ENCODE measurements around the gene BOLA3.
"Not testable (repeated sequence)": the region's sequence is repeated elsewhere in the genome, so short reads cannot be mapped to it uniquely, and the experiment has no call there.

The BOLA3 gene

DNA sequence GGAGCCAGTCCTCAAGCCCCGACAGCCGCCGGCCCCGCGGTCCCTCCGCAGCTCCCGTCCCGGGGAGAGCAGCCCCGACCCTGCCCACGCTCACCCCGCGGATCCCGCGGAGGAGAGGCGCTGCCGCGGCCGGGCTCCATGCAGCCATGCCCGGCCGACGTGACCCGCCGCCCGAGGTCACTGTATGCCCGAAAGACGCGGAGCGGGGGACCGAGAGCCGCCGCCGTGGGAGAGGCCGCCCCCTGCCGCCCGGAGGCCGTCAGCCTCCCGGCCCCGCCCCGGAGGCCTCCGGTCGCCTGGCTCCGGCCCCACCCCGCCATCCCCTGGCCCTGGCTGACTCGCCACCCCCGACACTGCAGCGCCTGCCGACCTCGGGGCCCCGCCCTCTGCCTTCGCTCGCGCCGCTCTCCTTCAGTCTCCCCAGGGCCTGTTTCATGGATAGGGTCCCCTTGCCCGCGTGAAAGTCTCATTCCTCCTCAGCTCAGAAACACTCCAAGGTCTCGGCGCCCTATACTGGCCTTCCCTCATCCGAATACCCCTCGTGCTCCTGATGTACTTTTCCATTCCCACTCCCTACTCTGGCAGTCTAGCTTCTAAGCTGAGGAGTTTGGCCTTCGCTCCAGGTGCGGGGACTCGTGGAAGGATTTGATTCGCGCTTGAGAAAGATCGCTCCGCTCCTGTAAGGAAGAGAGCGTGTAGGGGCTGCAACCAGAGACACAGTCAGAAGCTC, at the start of gene BOLA3:
Gene BOLA3, minus strand, starts transcription at position 186 of the 730 bp plus-strand sequence. Its CDS starts 38 bp downstream, at position 148.
- DNase-seq (ENCODE audit: low spot score) = peak; percentile 89

GRCh38 chr2:74197049-74197448, 49.3 kb upstream of the BOLA3 start:
- no peak for DNase-seq (ENCODE audit: low spot score)

DNA sequence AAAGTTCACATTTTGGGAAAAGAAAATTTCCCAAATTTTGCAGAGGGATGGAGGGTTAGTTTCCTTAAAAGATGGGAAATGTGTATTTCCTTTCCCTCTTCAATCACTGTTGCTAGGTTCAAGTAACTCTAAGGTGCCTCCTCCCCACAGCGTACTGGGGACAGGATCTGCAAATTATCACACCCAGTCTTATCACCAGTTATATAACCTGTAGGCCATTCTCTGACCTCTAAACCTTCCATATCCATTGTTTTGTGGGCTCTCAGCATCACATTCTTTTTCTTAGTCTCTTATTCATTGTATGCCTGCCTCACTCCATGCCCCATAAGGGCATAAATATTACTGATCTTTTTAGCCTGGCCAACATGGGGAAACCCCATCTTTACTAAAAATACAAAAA, 47.1 kb upstream of the BOLA3 start:
- DNase-seq (ENCODE audit: low spot score) = no peak

GRCh38 chr2:74191596-74192380, 44.1 kb upstream of the BOLA3 start:
- DNase-seq (ENCODE audit: low spot score) = no peak

- no peak for DNase-seq (ENCODE audit: low spot score)
These were observed 41.0 kb upstream of the BOLA3 start for GRCh38 chr2:74188696-74189095.

DNA sequence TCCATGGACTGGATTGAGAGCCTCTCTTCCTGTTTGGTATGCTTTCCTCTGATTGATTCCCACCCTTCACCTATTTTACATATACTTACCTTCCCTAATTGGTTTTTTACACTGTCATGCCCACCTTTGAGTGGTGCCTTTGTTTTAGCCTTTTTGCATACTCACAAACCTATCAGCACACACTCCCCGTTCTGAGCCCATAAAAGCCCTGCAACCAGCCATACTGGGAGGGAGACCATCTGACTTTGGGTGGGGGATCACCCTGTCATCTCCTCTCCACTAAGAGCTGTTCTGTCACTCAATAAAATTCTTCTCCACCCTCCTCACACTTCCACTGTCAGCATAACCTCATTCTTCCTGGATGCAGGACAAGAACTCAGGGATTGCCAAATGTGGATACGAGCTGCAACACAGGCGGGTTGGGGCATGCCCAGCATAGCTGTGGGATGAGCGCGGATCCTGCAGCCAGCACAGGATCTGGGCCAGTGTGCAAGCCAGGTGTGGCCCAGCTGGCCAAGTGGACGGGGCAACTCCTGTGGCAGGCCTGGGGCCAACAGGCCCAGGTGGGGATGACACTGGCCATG, 40.4 kb upstream of the BOLA3 start:
- DNase-seq (ENCODE audit: low spot score) = no peak

- DNase-seq (ENCODE audit: low spot score) = not testable (repeated sequence)
These were observed 39.0 kb upstream of the BOLA3 start for GRCh38 chr2:74186706-74187105.

GRCh38 chr2:74186038-74186437, 38.3 kb upstream of the BOLA3 start:
- no peak for DNase-seq (ENCODE audit: low spot score)

DNA sequence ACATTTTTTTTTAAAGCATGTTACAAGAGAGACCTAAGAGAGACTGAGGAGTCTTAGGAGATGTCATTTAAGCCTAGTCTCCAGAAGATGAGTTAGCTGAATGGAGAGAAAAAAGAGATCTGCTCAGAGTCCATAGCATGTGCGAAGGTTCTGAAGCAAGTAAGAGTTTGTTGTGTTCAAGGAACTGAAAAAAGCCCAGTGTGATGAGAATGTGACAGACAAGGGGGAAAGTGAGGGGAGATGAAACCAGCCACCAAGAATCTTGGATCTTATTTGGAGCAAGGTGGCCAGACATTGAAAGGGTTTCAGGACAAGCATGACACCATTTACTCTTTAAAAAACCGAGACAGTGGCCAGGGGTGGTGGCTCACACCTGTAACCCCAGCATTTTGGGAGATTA, 36.2 kb upstream of the BOLA3 start:
- DNase-seq (ENCODE audit: low spot score) = no peak

DNA sequence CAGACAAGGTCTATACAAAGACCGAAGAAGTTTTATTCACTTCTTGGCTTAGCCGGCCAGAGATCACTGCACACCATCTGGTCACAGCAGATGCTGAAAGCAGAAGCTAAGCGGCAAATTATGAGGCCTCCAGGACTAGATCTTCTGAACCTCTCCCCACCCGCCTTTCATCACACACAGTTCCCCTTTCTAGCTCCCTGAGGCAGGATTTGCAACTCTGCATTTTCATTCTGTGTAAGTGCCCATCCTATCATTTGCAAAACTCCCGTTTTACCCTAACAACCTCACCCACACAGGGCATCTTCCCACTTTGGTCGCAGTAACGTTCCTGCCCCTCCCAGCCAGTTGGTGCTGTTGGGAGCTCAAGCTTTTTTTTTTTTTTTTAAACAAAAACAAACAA, 34.0 kb upstream of the BOLA3 start:
- no peak for DNase-seq (ENCODE audit: low spot score)

DNA sequence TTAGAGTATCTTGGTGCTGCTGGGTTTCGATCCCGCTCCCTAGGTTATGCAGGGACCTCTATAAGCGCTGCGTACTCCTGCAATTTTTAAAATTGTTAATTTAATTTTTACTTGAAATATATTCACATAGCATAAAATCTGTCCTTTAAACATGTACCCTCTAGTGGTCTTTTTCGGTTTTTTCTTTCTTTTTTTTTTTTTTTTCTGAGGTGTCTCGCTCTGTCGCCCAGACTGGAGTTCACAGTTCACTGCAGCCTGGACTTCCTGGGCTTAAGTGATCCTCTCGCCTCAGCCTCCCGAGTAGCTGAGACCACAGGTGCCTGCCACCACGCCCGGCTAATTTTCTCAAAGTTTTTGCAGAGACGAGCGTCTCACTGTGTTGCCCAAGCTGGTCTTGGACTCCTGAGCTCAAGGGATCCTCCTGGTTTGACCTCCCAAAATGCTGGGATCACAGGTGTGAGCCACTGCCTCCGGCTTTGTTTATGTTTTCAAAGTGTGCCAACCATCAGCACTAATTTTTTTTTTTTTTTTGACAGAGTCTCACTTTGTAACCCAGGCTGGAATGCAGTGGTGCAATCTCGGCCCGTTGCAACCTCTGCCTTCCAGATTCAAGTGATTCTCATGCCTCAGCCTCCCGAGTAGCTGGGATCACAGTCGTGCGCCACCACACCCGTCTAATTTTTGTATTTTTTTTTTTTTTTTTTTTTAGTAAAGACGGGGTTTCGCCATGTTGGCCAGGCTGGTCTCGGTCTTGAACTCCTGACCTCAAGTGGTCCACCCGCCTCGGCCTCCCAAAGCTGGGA, 31.6 kb upstream of the BOLA3 start:
- DNase-seq (ENCODE audit: low spot score) = no peak

DNA sequence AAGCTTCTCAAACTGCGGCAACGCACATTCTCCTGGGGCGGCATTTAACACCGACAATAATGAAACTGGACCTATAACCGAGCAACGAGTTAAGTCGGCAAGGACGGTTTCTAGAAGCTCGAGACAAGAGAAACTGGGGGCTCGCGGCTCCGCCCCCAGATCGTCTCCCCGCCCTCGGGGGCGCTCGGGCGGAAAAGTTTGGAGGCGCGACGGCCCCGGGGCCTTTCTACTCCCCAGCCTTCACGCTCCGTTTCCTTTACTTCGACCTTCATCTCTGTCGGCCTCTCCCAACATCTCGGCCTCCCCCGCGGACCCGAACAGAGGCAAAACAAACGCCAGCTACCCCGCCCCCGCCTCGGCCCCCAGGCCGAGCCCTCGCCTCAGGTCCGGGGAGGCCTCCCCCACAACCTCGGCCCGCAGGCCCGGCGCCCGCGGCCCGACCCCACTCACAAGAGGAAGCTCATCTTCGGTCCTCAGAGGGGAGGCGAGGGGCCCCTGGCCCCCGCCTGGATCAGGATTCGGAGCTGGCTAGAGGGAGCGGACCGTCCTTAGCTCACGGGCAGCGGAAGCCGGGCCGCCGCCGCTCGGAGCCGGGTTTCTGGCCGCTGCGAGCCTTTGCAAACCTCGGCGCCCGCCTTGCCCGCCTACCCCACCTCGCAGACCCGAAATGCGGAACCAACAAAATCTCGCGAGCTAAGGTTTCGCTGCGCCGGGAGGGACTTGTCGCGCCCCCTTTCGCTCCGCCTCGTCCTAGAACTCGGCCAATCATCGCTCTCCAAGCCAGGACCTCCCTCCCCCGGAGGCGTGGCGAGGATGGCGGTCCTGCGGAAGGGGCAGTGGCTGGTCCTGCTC, 30.7 kb upstream of the BOLA3 start, which contains the start of gene MOB1A:
Gene MOB1A, minus strand, starts transcription at position 669 of the 852 bp plus-strand sequence. Its CDS starts 205 bp downstream, at position 464.
- peak; percentile 98 for DNase-seq (ENCODE audit: low spot score)

DNA sequence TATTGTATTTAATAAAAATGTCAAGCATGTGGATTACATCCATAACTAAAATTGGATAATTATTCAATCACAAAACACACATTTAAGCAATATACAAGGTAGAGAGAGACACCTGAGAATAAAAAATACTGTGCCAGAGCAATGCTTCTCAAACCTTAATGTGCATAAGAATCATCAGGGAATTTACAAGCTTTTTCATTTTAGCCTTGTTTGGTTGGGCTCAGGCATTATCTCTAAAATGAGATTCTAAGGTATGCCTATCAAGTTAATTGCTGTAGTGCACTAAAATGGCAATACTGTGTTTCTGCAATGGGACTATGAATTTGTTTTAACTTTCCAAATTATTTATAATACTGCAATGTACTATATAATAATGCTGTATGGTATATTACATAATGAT, 30.0 kb upstream of the BOLA3 start:
- no peak for DNase-seq (ENCODE audit: low spot score)

DNA sequence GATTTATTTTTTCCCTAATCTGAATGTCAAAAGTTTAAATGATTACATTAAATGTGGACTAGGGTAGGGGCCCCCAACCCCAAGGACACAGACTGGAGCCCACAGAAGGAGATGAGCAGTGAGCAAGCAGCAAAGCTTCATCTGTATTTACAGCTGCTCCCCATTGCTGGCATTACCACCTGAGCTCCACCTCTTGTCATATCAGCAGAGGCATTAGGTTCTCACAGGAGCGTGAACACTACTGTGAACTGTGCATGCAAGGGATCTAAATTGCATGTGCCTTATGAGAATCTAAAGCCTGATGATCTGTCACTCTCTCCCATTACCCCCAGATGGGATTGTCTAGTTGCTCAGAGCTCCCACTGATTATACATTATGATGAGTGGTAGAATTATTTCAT, 27.2 kb upstream of the BOLA3 start:
- no peak for DNase-seq (ENCODE audit: low spot score)

DNA sequence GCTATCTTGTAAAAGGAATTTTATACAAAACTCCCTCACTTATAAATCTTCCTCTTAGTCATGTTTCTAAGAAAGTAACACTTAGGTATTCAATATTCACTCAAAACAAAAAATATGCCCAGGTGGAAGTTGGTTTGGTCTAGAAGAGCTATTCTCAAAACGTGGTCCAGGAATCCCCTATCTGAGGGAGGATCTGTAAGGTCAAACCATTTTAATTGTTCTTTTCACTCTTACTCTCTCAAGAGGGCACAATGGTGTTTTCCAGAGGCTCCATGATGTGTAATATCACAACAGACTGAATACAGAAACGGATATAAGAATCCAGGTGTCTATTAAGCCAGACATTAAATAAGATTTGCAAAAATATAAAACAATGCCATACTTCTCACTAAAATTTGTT, 21.0 kb upstream of the BOLA3 start:
- no peak for DNase-seq (ENCODE audit: low spot score)

- DNase-seq (ENCODE audit: low spot score) = no peak
These were observed 17.0 kb upstream of the BOLA3 start for GRCh38 chr2:74164761-74165160.

DNA sequence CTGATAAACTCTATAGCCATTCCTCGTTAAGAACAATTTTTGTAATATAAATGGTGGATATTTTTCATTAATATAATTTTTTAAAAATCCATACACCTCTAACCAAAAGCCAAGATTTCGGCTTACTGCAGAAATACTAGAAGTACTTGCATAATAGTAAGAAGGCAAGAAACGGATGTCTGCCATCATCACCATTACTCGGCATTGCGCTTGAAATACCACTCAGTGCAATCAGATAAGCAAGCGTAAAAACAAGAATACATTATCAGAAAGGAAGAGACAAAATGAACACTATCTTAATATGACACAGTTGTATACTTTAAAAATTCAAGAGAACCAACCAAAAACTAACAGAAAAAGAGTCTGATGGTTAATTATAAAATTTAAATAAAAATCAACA, 15.2 kb upstream of the BOLA3 start:
- no peak for DNase-seq (ENCODE audit: low spot score)

DNA sequence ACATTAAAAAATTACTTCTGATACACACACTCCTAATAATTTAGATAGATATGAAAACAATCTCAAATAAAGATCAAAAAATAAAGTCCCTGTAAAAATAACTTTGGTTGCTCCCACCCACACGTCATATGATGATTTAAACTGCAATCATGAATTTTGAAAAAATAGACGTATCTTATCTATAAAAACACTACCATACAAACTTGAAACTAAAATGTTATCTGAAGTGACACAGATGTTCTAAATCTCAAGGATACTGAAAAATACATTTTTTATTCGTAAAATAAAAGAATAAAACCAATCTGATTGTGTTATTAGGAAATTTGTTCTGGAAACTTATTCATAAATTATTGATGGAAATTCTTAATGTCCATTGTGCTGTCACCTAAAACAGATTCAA, 8.1 kb upstream of the BOLA3 start:
- DNase-seq (ENCODE audit: low spot score) = no peak

- DNase-seq (ENCODE audit: low spot score) = no peak
These were observed 5.2 kb upstream of the BOLA3 start for GRCh38 chr2:74152954-74153353.

- no peak for DNase-seq (ENCODE audit: low spot score)
These were observed 2.0 kb upstream of the BOLA3 start for GRCh38 chr2:74149570-74150319.

DNA sequence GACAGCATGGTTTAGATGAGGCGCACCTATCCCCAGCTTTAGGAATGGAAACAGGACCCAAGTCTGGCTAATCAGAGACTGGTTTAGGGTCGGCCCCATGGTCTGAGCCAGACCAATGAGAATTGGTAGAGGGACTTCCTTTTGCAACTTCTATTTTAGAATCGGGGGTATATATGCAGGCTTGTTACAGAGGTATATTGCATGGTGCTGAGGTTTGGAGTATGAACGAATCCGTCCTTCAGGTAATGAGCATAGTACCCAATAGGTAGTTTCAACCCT, 1.5 kb upstream of the BOLA3 start:
- DNase-seq (ENCODE audit: low spot score) = peak; percentile 37
